GM12892 (cell line): ENCODE results near the gene PGBD2.

ENCODE experiments used
- POLR2A ChIP-seq: IDR thresholded peaks from 2 replicates; pipeline ENCODE4 v1.6.1; 2011; ENCODE audit warnings: low read depth, low read length, control low read depth
- POLR2AphosphoS5 ChIP-seq: IDR thresholded peaks from 2 replicates; pipeline ENCODE4 v1.6.1; 2011; ENCODE audit warnings: low read depth, low read length, control low read depth

DNA sequence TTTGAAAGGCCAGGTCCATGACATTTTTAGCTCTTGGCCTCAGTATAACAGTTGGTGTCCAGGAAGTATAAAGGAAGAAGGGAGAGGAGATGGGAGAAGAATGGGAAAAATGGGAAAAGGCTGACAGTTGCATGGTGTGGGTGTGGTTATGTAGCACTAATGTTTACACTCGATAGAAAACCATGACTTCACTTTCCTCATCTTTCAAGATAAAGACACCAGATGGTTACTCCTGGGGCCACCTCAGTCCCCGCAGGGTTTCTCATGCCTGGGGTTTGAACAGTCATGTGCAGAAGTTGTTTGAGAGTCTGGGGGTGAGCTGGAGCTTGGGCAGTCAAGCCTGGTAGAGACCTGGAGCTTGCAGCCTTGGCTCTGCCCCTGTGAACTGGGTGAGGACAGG is 7.9 kb downstream of the PGBD2 start:
- TF ChIP-seq POLR2AphosphoS5 (no peak), POLR2A (no peak)
